HTERT RPE-1 (cell line): ENCODE results near the gene MAP4.
"Not testable (repeated sequence)": the region's sequence is repeated elsewhere in the genome, so short reads cannot be mapped to it uniquely, and the experiment has no call there.

Experiments
- in situ Hi-C: fragments of 300-500 bp; cut with MboI; formaldehyde crosslinking; loops from 4 replicates; pipeline ENCODE4 v1.14.3; 2020; ENCODE audit warnings: low sequenced_read_pairs

The MAP4 gene

GRCh38 chr3:48014358-48014757 is 1.9 kb downstream of the MAP4 start:
- in situ Hi-C loops, result no loop called here

GRCh38 chr3:48013288-48013980 is 2.8 kb downstream of the MAP4 start:
- in situ Hi-C loops, result no loop called here

- in situ Hi-C loops, result no loop called here
These were observed 3.6 kb downstream of the MAP4 start for GRCh38 chr3:48012659-48013058.

GRCh38 chr3:48008066-48008465 is 8.2 kb downstream of the MAP4 start:
- in situ Hi-C loops, result not testable (repeated sequence)

GRCh38 chr3:48007361-48007760 is 8.9 kb downstream of the MAP4 start:
- in situ Hi-C loops, result not testable (repeated sequence)

- in situ Hi-C loops, result not testable (repeated sequence)
These were observed 9.4 kb downstream of the MAP4 start for GRCh38 chr3:48006794-48007193.

- in situ Hi-C loops, result no loop called here
These were observed 11.5 kb downstream of the MAP4 start for GRCh38 chr3:48004694-48005093.

GRCh38 chr3:48002787-48003186 is 13.4 kb downstream of the MAP4 start:
- in situ Hi-C loops, result no loop called here

GRCh38 chr3:48001991-48002390 is 14.2 kb downstream of the MAP4 start:
- in situ Hi-C loops, result no loop called here

- in situ Hi-C loops, result no loop called here
These were observed 16.0 kb downstream of the MAP4 start for GRCh38 chr3:48000212-48000611.

GRCh38 chr3:47996440-47996839 is 19.8 kb downstream of the MAP4 start:
- in situ Hi-C loops, result no loop called here

GRCh38 chr3:47994180-47994579 is 22.0 kb downstream of the MAP4 start:
- in situ Hi-C loops, result no loop called here

GRCh38 chr3:47991341-47991740 is 24.9 kb downstream of the MAP4 start:
- in situ Hi-C loops, result no loop called here

GRCh38 chr3:47989981-47990440 is 26.2 kb downstream of the MAP4 start:
- in situ Hi-C loops, result no loop called here

- in situ Hi-C loops, result no loop called here
These were observed 30.8 kb downstream of the MAP4 start for GRCh38 chr3:47985381-47985780.

- in situ Hi-C loops, result no loop called here
These were observed 32.0 kb downstream of the MAP4 start for GRCh38 chr3:47984075-47984728.

GRCh38 chr3:47980795-47981194 is 35.4 kb downstream of the MAP4 start:
- in situ Hi-C loops, result no loop called here

GRCh38 chr3:47979070-47979469 is 37.1 kb downstream of the MAP4 start:
- in situ Hi-C loops, result no loop called here

- in situ Hi-C loops, result no loop called here
These were observed 37.8 kb downstream of the MAP4 start for GRCh38 chr3:47978386-47978785.

- in situ Hi-C loops, result no loop called here
These were observed 40.0 kb downstream of the MAP4 start for GRCh38 chr3:47976135-47976732.

GRCh38 chr3:47974974-47975470 is 41.2 kb downstream of the MAP4 start:
- in situ Hi-C loops, result no loop called here

- in situ Hi-C loops, result no loop called here
These were observed 45.1 kb downstream of the MAP4 start for GRCh38 chr3:47971081-47971480.
